ENCODE results near the gene JSRP1. TPM values are rescaled to one million over a fixed set of nuclear protein-coding genes. Genes with fewer than 3 reads are reported as not detected.
A peak's percentile ranks its signal among the peaks of the same experiment; 100 is the strongest.

Gene JSRP1
- total RNA-seq, 6 experiments from 2014 or later, result 0.28 to 0.81 (median 0.42) TPM; not detected in 3

GRCh38 chr19:2268861-2269243 is 12.6 kb upstream of the JSRP1 start:
- Histone ChIP-seq H3K9me3 (no peaks in the 10 kb centered on the region), H3K4me3 (peak overlapping the region; percentile 43 to 100 (median 96)), H3K27me3 (no peaks in the 10 kb centered on the region), H3K4me1 (peaks cover 0 to 44% (median 8%) of the 10 kb centered on the region in 4 donors), H3K36me3 (peaks cover 0 to 18% (median 5%) of the 10 kb centered on the region in 4 donors), H3K27ac (peak overlapping the region in 2 of 3 donors; percentile 48 to 99)
- DNase-seq, result no peak
- WGBS (ENCODE audit: insufficient coverage, low coverage, low lambda C conversion rate, missing lambda C conversion rate), result 5% methylated on average over 8 of the region's 19 CpGs
- TF ChIP-seq CTCF (IDR thresholded peaks at IDR 0.05) (no peak), POLR2A (IDR thresholded peaks at IDR 0.05) (no peak)
- intact Hi-C loops (cut with DNase I), result no loop called here
- ATAC-seq, result no peak

- WGBS (ENCODE audit: insufficient coverage, low coverage, low lambda C conversion rate, missing lambda C conversion rate), result 21% methylated on average over 4 of the region's 4 CpGs
- peaks cover 0 to 17% (median 5%) of the 10 kb centered on the region in 4 donors for H3K36me3 ChIP-seq
- no peaks in the 10 kb centered on the region for H3K9me3 ChIP-seq
- peaks cover 0 to 40% (median 6%) of the 10 kb centered on the region in 4 donors for H3K4me1 ChIP-seq
- intact Hi-C loops (cut with DNase I), result no loop called here
- TF ChIP-seq CTCF (IDR thresholded peaks at IDR 0.05) (no peak), POLR2A (IDR thresholded peaks at IDR 0.05) (no peak)
- H3K27ac ChIP-seq, result peak overlapping the region in 1 of 3 donors; percentile 99
- no peak for ATAC-seq
- DNase-seq, result no peak
- peak overlapping the region in 2 of 3 donors; percentile 96 to 100 for H3K4me3 ChIP-seq
- no peaks in the 10 kb centered on the region for H3K27me3 ChIP-seq
These were observed 12.2 kb upstream of the JSRP1 start for GRCh38 chr19:2268480-2268830.

- Histone ChIP-seq H3K27me3 (no peaks in the 10 kb centered on the region), H3K4me1 (peaks cover 0 to 20% (median under 1%) of the 10 kb centered on the region in 4 donors), H3K36me3 (no peaks in the 10 kb centered on the region), H3K9me3 (no peaks in the 10 kb centered on the region), H3K4me3 (no peak overlapping the region), H3K27ac (peak overlapping the region in 1 of 3 donors; percentile 20)
- WGBS (ENCODE audit: insufficient coverage, low coverage, low lambda C conversion rate, missing lambda C conversion rate), result 33% methylated on average over 13 of the region's 18 CpGs
- peak; percentile 22 to 54 (median 42) for ATAC-seq
- TF ChIP-seq CTCF (IDR thresholded peaks at IDR 0.05) (no peak), POLR2A (IDR thresholded peaks at IDR 0.05) (no peak)
- DNase-seq, result peak; percentile 89 to 96 (median 93)
- intact Hi-C loops (cut with DNase I), result no loop called here
These were observed 10.2 kb upstream of the JSRP1 start for GRCh38 chr19:2266183-2266993.

GRCh38 chr19:2261438-2262172 is 5.4 kb upstream of the JSRP1 start:
- no peak for ATAC-seq

More at GRCh38 chr19:2261438-2262172, 5.4 kb upstream of the JSRP1 start:
- peak; percentile 38 to 61 (median 52) for TF ChIP-seq CTCF (IDR thresholded peaks at IDR 0.05)
- TF ChIP-seq POLR2A (IDR thresholded peaks at IDR 0.05), result no peak
- 7% methylated on average over 2 of the region's 7 CpGs for WGBS (ENCODE audit: insufficient coverage, low coverage, low lambda C conversion rate, missing lambda C conversion rate)
- Histone ChIP-seq H3K4me1 (no peaks in the 10 kb centered on the region), H3K9me3 (no peaks in the 10 kb centered on the region), H3K4me3 (no peak overlapping the region), H3K27ac (no peak overlapping the region), H3K27me3 (no peaks in the 10 kb centered on the region), H3K36me3 (no peaks in the 10 kb centered on the region)
- DNase-seq, result no peak
- intact Hi-C loops (cut with DNase I), result no loop called here
